Naive thymus-derived CD8-positive, alpha-beta T cell (primary cell): ENCODE data around the gene PYGM. TPM values are rescaled to one million over a fixed set of nuclear protein-coding genes. Genes with fewer than 3 reads are reported as not detected.
"Not testable (repeated sequence)": the region's sequence is repeated elsewhere in the genome, so short reads cannot be mapped to it uniquely, and the experiment has no call there.

ENCODE experiments used
- ATAC-seq, 2 donors: fragments of 150-1000 bp; cut with Tn5 transposase in 1 of 2; sonication (Bioruptor Pico), chemical (Tn5 transposase) in 1 of 2; 1 replicate in 1 of 2; 2 replicates in 1 of 2; pipeline ENCODE4 v1.10.0; 2021; ENCODE audit warnings: mild to moderate bottlenecking in 2 of 2, moderate library complexity in 2 of 2
- POLR2A ChIA-PET: fragments of 350-600 bp; sonication (Branson Sonifier 250); formaldehyde crosslinking; loops from one replicate; lab custom pipeline; 2021; ENCODE audit warnings: antibody characterized with exemption; lab: Charles Lee
- DNase-seq, 10 donors: peaks; one replicate each; pipeline versions ENCODE4 v3.0.0 to v3.0.0-alpha.2; 2020 to 2022
- H3K27ac Mint-ChIP-seq, 10 donors: one replicate each; pipeline ENCODE4 v1.8.0; 2020 to 2022; ENCODE audit warnings: mild to moderate bottlenecking in 10 of 10, mixed read lengths in 10 of 10, moderate library complexity in 4 of 10, inconsistent platforms in 1 of 10
- H3K27me3 Mint-ChIP-seq, 5 donors: one replicate each; pipeline ENCODE4 v1.8.0; 2021 to 2022; ENCODE audit warnings: mixed read lengths in 5 of 5
- H3K36me3 Mint-ChIP-seq, 3 donors: one replicate each; pipeline ENCODE4 v1.8.0; 2020 to 2022; ENCODE audit warnings: mixed read lengths in 3 of 3, mild to moderate bottlenecking in 2 of 3, inconsistent platforms in 1 of 3
- H3K4me1 Mint-ChIP-seq, 4 donors: one replicate each; pipeline ENCODE4 v1.8.0; 2021 to 2022; ENCODE audit warnings: mixed read lengths in 4 of 4
- H3K4me3 Mint-ChIP-seq, 10 donors: one replicate each; pipeline ENCODE4 v1.8.0; 2020 to 2022; ENCODE audit warnings: mild to moderate bottlenecking in 10 of 10, mixed read lengths in 10 of 10, moderate library complexity in 6 of 10, inconsistent platforms in 1 of 10
- H3K9me3 Mint-ChIP-seq, 9 donors: one replicate each; pipeline ENCODE4 v1.8.0; 2020 to 2022; ENCODE audit warnings: mixed read lengths in 9 of 9, mild to moderate bottlenecking in 3 of 9, inconsistent platforms in 1 of 9, moderate library complexity in 1 of 9
- polyA plus RNA-seq, 3 donors: library from polyadenylated mRNA; unstranded; fragments of 300-500 nt; fragmentation: Illumina TruSeq; gene quantifications; one replicate each; pipeline ENCODE4 v1.2.3, GENCODE V29; 2021
- total RNA-seq, 8 experiments: library from RNA in 2 of 8; stranded (reverse) in 2 of 8; gene quantifications; one replicate each; pipeline ENCODE4 v1.2.3 and lab custom pipeline; 2021 to 2026

PYGM gene
- total and polyA plus RNA-seq, 5 experiments from 2014 or later, result 0.09 to 18.4 (median 0.50) TPM

- peak overlapping the region; percentile 38 to 70 (median 48) for H3K4me3 Mint-ChIP-seq
- H3K27ac Mint-ChIP-seq, result no peak overlapping the region
- POLR2A ChIA-PET, result no interaction called here
- peaks cover 41 to 84% (median 70%) of the 10 kb centered on the region in 5 donors for H3K27me3 Mint-ChIP-seq
- DNase-seq (peak in 1 of 10 donors; percentile 17), ATAC-seq (peak; percentile 26 to 38)
- peaks cover 0 to 6% (median 0%) of the 10 kb centered on the region in 3 donors for H3K36me3 Mint-ChIP-seq
- peaks cover 10 to 23% (median 19%) of the 10 kb centered on the region in 4 donors for H3K4me1 Mint-ChIP-seq
- H3K9me3 Mint-ChIP-seq, result no peaks in the 10 kb centered on the region
Measured at GRCh38 chr11:64712430-64713015, 47.3 kb downstream of the PYGM start.

GRCh38 chr11:64711956-64712362 is 47.8 kb downstream of the PYGM start:
- Mint-ChIP-seq H3K4me3 (peak overlapping the region; percentile 38 to 70 (median 46)), H3K27ac (peak overlapping the region in 1 of 10 donors; percentile 53)

DNA sequence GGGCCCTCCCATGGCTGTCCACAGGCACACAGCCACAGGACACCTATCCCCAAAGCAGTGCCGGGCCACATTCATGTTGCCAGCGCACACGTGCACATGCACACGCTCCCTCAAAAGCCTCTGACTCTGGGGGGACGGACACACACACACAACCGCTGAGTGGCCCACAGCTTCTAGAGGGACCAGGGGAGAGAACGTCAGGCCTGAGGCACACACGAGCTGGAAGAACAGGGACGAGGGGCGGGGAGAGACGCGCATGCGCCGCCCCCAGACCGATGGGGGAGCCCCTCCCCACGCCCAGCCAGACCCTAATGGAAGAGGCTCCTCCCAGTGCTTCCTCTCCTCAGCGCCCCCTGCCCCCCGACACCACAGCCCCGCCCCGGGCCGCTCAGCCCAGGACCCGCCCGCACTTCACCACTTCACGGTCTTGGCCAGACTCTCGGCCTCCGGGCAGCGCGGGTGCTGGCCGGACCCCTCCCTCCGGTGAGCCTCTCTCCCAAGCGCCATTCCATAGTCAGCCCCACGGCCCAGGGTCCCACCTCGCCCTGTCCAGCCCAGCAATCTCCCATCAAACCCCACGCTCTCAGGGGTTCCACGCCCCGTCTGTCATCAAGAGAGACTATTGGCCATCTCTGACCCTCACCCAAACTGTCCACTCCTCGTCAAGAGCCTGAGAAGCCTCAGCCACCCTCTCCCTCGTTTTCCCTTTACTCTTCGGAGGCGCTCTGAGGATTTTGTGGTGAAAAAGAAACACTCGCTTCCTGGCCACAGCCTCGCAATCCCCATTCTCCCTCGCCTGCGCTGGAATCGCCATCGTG is 48.4 kb downstream of the PYGM start:
- H3K9me3 Mint-ChIP-seq, result no peaks in the 10 kb centered on the region
- no peak for DNase-seq
- no peak for ATAC-seq
- H3K27me3 Mint-ChIP-seq, result peaks cover 43 to 72% (median 63%) of the 10 kb centered on the region in 5 donors
- peaks cover 0 to 6% (median 0%) of the 10 kb centered on the region in 3 donors for H3K36me3 Mint-ChIP-seq
- H3K4me3 Mint-ChIP-seq, result peak overlapping the region in 5 of 10 donors; percentile 10 to 60 (median 46)
- peaks cover 10 to 23% (median 19%) of the 10 kb centered on the region in 4 donors for H3K4me1 Mint-ChIP-seq
- POLR2A ChIA-PET, result no interaction called here
- no peak overlapping the region for H3K27ac Mint-ChIP-seq

More at GRCh38 chr11:64711956-64712362, 47.8 kb downstream of the PYGM start:
- Mint-ChIP-seq H3K9me3 (no peaks in the 10 kb centered on the region), H3K4me1 (peaks cover 10 to 23% (median 19%) of the 10 kb centered on the region in 4 donors), H3K27me3 (peaks cover 39 to 78% (median 64%) of the 10 kb centered on the region in 5 donors), H3K36me3 (peaks cover 0 to 6% (median 0%) of the 10 kb centered on the region in 3 donors)
- no peak for ATAC-seq
- no peak for DNase-seq
- POLR2A ChIA-PET, result no interaction called here

GRCh38 chr11:64710418-64711137 is 49.2 kb downstream of the PYGM start:
- Mint-ChIP-seq H3K4me3 (peak overlapping the region in 4 of 10 donors; percentile 10 to 46 (median 28)), H3K36me3 (peaks cover 0 to 6% (median 0%) of the 10 kb centered on the region in 3 donors), H3K4me1 (peaks cover 10 to 23% (median 19%) of the 10 kb centered on the region in 4 donors), H3K27me3 (peaks cover 36 to 64% (median 58%) of the 10 kb centered on the region in 5 donors), H3K9me3 (no peaks in the 10 kb centered on the region), H3K27ac (peak overlapping the region in 1 of 10 donors; percentile 40)
- POLR2A ChIA-PET, result no interaction called here
- no peak for ATAC-seq
- DNase-seq, result no peak

- POLR2A ChIA-PET, result no interaction called here
- no peaks in the 10 kb centered on the region for H3K36me3 Mint-ChIP-seq
- no peak for DNase-seq
- H3K9me3 Mint-ChIP-seq, result no peaks in the 10 kb centered on the region
- ATAC-seq, result no peak
- H3K27me3 Mint-ChIP-seq, result peaks cover 19 to 42% (median 27%) of the 10 kb centered on the region in 5 donors
- peak overlapping the region in 1 of 10 donors; percentile 44 for H3K27ac Mint-ChIP-seq
- peaks cover 0 to 6% (median 2%) of the 10 kb centered on the region in 4 donors for H3K4me1 Mint-ChIP-seq
- H3K4me3 Mint-ChIP-seq, result no peak overlapping the region
Measured at GRCh38 chr11:64705501-64705900, 54.3 kb downstream of the PYGM start.

GRCh38 chr11:64703048-64703447 is 56.7 kb downstream of the PYGM start:
- no peaks in the 10 kb centered on the region for H3K36me3 Mint-ChIP-seq
- no peak for ATAC-seq
- DNase-seq, result no peak
- H3K4me3 Mint-ChIP-seq, result no peak overlapping the region
- POLR2A ChIA-PET, result interaction anchor here (0.6 kb wide), 1 partner anchor 218 kb away, joined by 5 read pairs; no protein-coding TSS in a partner anchor
- peaks cover 10 to 26% (median 14%) of the 10 kb centered on the region in 5 donors for H3K27me3 Mint-ChIP-seq
- no peak overlapping the region for H3K27ac Mint-ChIP-seq
- no peaks in the 10 kb centered on the region for H3K9me3 Mint-ChIP-seq
- H3K4me1 Mint-ChIP-seq, result peaks cover 0 to 6% (median 2%) of the 10 kb centered on the region in 4 donors

DNA sequence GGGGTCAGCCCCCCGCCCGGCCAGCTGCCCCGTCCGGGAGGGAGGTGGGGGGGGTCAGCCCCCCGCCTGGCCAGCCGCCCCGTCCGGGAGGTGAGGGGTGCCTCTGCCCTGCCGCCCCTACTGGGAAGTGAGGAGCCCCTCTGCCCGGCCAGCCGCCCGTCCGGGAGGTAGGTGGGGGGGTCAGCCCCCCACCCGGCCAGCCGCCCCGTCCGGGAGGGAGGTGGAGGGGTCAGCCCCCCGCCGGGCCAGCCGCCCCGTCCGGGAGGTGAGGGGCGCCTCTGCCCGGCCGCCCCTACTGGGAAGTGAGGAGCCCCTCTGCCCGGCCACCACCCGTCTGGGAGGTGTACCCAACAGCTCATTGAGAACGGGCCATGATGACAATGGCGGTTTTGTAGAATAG is 57.8 kb downstream of the PYGM start:
- H3K36me3 Mint-ChIP-seq, DNase-seq, H3K4me3 Mint-ChIP-seq, H3K4me1 Mint-ChIP-seq, POLR2A ChIA-PET, H3K9me3 Mint-ChIP-seq, ATAC-seq, H3K27ac Mint-ChIP-seq: not testable (repeated sequence)
- H3K27me3 Mint-ChIP-seq, result peaks cover 8 to 25% (median 11%) of the 10 kb centered on the region in 5 donors

GRCh38 chr11:64698427-64698826 is 61.3 kb downstream of the PYGM start:
- peaks cover 5 to 36% (median 9%) of the 10 kb centered on the region in 5 donors for H3K27me3 Mint-ChIP-seq
- H3K27ac Mint-ChIP-seq, result no peak overlapping the region
- no peak for ATAC-seq
- DNase-seq, result no peak
- POLR2A ChIA-PET, result interaction anchor here (0.6 to 0.7 kb wide), 2 partner anchors 10 to 11 kb away, joined by 3 to 6 read pairs; no protein-coding TSS in a partner anchor
- no peak overlapping the region for H3K4me3 Mint-ChIP-seq
- H3K9me3 Mint-ChIP-seq, result no peaks in the 10 kb centered on the region
- H3K4me1 Mint-ChIP-seq, result peaks cover 0 to 4% (median 2%) of the 10 kb centered on the region in 4 donors
- no peaks in the 10 kb centered on the region for H3K36me3 Mint-ChIP-seq

GRCh38 chr11:64697663-64698375 is 62.0 kb downstream of the PYGM start:
- DNase-seq (no peak), ATAC-seq (no peak)
- no peaks in the 10 kb centered on the region for H3K36me3 Mint-ChIP-seq
- H3K27ac Mint-ChIP-seq, result no peak overlapping the region
- no peak overlapping the region for H3K4me3 Mint-ChIP-seq
- H3K4me1 Mint-ChIP-seq, result peaks cover 5 to 9% (median 8%) of the 10 kb centered on the region in 4 donors
- POLR2A ChIA-PET, result interaction anchor here (0.6 kb wide), 1 partner anchor 10 kb away, joined by 3 read pairs; no protein-coding TSS in a partner anchor
- peaks cover 5 to 43% (median 8%) of the 10 kb centered on the region in 5 donors for H3K27me3 Mint-ChIP-seq
- H3K9me3 Mint-ChIP-seq, result no peaks in the 10 kb centered on the region
